ENCODE measurements around the gene PPP1R37.
"Not testable (repeated sequence)": the region's sequence is repeated elsewhere in the genome, so short reads cannot be mapped to it uniquely, and the experiment has no call there.

PPP1R37 gene

DNA sequence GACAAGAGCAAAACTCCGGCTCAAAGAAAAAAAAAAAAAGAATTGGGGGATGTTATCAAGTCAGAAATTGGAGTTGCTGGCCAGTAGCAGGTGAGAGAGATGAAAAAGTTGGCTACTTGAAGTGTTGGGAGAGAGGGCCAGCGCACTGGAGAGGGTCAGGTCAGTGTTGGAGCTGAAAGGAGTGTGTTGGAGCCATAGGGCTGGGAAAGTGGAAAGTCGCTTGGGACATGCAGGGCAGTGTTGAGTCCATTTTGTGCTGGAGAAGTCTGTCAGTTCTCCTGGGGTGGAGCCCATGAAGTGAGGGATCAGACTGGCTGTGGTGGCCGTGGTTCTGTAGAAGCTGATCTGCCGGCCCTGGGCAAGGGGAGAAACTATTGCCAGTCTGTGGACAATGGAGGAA lies 1.7 kb downstream of the PPP1R37 start:
- no peak for DNase-seq (ENCODE audit: insufficient read length, low spot score)
- FAIRE-seq = no peak

- FAIRE-seq = no peak
- no peak for DNase-seq (ENCODE audit: insufficient read length, low spot score)
These were observed 2.8 kb downstream of the PPP1R37 start for GRCh38 chr19:45095496-45096413.

- FAIRE-seq (no peak), DNase-seq (ENCODE audit: insufficient read length, low spot score) (no peak)
These were observed 3.7 kb downstream of the PPP1R37 start for GRCh38 chr19:45096700-45097099.

DNA sequence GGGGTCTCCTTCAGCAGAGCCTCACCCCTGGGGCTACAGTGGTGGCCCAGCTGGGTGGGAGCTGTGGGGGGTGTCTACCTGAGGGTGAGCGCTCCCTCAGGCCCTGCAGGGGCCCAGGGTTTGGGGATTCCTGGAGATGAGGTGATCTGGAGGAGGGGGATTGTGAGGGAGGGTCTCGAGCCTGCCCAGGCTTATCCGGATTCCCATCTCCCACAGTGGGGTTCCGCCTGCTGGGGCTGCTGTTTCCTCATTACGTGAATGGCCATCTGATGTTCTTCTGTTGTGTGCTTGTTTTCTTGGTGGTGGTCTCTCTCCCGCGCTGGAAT lies 4.4 kb downstream of the PPP1R37 start:
- DNase-seq (ENCODE audit: insufficient read length, low spot score) (no peak), FAIRE-seq (no peak)

DNA sequence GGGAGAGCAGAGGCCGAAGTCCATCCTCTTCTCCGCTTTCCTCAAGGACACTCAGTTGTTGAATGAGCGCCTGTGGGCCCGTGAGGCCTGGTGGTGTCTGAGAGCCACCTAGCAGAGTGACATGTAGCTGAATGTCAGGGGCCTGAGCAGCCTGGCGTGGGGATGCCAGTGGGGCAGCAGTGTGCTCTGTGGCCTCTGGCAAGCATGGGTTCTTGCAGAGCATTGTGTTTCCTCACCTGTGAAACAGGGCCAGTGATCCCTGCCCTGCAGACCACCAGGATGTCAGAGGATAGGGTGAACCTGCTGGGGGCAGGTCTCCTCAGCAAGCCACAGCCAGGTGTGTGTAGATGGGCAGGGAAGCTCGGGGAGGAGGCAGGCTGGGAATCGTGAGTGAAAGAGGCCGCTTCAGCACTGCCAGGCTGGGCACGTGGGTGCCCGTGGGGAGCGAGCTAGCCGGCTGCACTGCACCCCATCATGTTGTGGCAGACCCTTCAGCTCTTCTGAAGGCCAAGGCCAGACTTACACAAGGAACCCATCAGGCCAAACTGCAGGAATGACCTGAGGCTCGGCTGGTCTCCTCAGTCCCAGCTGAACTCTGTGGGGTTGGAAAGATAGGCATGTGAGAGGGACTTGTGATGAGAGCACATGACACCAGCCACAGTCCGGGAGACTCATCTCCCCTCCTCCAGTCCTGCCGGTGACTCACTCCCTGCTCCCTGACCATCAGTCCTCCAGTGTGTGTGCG lies 5.0 kb downstream of the PPP1R37 start:
- FAIRE-seq = peak; percentile 95
- DNase-seq (ENCODE audit: insufficient read length, low spot score) = peak; percentile 94

GRCh38 chr19:45098521-45099466 lies 5.8 kb downstream of the PPP1R37 start:
- DNase-seq (ENCODE audit: insufficient read length, low spot score) (no peak), FAIRE-seq (no peak)

DNA sequence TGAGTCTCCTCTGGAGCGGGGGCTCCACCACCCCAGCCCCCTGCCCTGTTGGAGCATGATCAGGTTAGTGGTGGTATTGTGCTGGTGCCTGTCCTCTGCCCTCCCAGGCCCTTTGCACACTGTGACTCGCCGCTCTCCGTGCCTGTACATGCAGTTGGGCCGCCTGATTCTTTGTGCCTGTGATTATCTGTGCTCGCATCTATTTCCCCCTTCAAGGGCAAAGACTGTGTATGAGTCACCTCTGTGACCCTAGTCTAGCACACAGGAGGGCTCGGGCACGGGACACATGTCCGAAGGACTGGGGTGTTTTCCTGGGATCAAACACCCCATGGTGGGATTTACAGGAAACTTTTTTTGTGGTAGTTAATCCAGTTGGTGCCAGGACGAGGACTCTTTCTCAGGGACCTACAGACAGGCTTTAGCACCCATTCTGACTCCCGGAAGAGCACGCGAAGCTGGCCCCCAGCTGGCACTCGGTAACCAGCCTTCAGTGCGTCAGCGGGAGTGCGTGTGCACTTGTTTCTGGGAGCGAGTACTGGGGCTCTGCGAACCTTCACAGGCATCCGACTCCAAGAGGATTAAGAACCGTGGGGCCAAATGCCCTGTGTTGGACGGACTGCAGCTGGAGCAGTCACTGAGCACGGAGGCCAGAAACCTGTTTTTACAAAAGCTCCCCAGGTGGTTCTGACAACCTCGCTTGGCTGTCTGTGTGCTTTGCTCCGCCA lies 6.7 kb downstream of the PPP1R37 start:
- DNase-seq (ENCODE audit: insufficient read length, low spot score) = no peak
- no peak for FAIRE-seq

GRCh38 chr19:45100201-45100600 lies 7.2 kb downstream of the PPP1R37 start:
- no peak for FAIRE-seq
- DNase-seq (ENCODE audit: insufficient read length, low spot score) = no peak

DNA sequence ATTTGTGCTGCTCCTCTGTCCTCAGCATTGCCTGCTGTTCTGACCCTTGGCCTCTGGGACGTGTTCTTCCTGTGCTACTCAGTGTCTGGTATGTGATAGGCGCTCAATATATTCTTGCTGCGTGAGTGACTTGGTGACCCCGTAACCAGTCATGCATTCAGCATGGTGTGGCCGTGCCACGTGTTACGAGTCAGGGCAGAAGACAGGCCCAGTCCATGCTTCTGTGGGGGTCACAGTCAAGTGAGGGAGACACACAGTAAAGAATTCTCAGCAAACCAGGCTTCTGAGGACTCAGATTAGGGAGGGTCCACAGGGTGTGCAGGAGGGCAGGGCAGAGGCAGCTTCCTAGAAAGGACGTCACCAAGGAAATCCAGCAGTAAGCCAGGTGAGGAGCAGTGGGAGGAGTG lies 7.9 kb downstream of the PPP1R37 start:
- DNase-seq (ENCODE audit: insufficient read length, low spot score) (no peak), FAIRE-seq (peak; percentile 49)

DNA sequence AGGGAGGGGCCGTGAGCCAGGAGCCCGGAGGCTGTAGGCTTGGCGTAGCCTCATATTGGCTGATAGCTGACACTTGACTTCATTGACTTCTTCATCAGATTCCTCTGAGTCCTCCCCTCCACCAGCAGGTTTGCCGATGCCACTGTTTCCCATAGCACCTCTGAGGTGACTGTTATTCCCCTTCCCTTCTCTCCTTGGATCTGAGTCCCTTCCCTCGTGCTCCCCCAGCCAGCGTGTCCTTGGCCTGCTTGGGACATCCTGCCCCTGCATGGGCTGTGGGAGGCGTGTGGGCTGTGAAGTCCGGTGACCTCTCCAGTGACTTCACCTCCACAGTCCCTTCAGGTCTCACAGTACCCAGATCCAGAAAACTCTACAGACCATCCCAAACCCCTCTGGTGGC lies 8.8 kb downstream of the PPP1R37 start:
- no peak for FAIRE-seq

DNA sequence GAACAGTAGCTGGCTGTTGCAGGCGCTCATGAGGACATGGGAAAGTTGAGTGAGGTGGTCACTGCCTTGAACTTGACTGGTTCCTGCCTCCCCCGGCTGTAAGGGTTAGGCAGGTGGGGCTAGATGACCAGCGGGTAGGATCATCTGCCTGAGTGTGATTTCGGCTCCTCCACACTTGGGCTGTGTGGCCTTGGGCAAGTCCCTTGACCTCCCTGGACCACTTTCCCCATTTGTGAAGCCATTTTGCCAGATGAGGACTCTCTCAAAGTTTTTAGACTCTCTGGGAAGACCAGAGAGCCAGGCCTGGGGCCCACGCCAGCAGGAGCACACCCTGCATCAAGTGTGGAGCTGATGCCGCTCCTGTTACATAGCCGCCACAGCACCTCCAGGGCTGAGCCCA lies 9.5 kb downstream of the PPP1R37 start:
- FAIRE-seq = no peak
- DNase-seq (ENCODE audit: insufficient read length, low spot score) = no peak

More for the DNA sequence above, 8.8 kb downstream of the PPP1R37 start:
- no peak for DNase-seq (ENCODE audit: insufficient read length, low spot score)

DNA sequence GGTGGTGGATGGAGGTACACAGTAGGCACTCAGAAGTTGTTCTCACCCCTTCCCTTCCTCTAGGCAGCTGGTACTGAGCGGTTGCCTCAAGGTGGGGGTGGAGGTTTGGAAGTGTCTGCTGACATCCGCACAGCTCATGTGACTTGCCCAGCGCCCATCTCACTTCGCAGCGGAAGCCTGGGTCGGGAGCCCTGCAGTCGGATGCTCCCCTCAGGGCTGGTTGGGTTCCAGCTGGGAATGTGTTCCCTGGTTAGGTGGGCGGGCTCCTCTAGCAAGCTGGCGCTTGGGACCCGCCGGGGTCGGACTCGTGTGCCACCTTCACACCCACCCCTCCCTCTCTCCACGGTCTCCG lies 10.2 kb downstream of the PPP1R37 start:
- FAIRE-seq = no peak

GRCh38 chr19:45103508-45104319 lies 10.7 kb downstream of the PPP1R37 start:
- DNase-seq (ENCODE audit: insufficient read length, low spot score) (no peak), FAIRE-seq (no peak)

More for the DNA sequence above, 10.2 kb downstream of the PPP1R37 start:
- DNase-seq (ENCODE audit: insufficient read length, low spot score) = no peak

- DNase-seq (ENCODE audit: insufficient read length, low spot score) = no peak
- FAIRE-seq = no peak
These were observed 11.8 kb downstream of the PPP1R37 start for GRCh38 chr19:45104658-45105349.

DNA sequence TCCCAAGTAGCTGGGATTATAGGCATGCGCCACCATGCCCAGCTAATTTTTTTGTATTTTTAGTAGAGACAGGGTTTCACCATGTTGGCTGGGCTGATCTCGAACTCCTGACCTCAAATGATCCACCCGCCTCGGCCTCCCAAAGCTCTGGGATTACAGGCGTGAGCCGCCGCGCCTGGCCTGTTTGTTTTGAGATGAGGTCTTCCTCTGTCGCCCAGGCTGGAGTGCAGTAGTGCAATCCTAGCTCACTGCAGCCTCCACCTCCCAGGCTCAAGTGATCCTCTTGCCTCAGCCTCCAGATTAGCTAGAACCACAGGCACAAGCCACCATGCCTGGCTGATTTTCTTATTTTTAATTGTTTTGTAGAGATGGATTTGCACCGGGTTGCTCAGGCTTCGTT lies 13.4 kb downstream of the PPP1R37 start:
- not testable (repeated sequence) for DNase-seq (ENCODE audit: insufficient read length, low spot score); FAIRE-seq

DNA sequence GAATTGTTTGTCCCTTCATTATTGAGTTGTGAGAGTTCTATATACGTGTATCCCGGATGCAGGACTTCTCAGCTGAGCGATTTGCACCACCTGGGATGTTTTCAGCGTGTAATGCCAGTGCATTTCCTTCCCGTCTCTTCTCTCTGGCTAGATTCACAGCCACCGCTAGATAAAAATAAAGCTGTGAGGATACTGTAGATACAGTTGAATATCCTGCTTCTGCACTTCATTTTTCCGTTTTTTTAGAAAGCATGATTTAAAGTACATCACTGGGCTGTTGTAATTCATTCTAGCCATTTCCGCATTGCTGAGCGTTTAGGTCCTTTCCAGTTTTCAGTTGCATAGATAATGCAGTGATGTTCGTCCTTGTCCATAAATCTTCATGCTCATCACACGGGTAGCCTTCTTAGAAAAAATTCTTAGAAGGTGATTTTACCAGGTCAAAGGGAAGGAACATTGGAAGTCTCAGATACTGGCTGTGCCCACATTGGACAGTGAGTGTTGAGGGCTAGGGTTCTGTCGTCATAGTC lies 14.7 kb downstream of the PPP1R37 start:
- no peak for FAIRE-seq

GRCh38 chr19:45110851-45111266 lies 17.9 kb downstream of the PPP1R37 start:
- DNase-seq (ENCODE audit: insufficient read length, low spot score) (no peak), FAIRE-seq (no peak)

More for the DNA sequence above, 14.7 kb downstream of the PPP1R37 start:
- no peak for DNase-seq (ENCODE audit: insufficient read length, low spot score)

DNA sequence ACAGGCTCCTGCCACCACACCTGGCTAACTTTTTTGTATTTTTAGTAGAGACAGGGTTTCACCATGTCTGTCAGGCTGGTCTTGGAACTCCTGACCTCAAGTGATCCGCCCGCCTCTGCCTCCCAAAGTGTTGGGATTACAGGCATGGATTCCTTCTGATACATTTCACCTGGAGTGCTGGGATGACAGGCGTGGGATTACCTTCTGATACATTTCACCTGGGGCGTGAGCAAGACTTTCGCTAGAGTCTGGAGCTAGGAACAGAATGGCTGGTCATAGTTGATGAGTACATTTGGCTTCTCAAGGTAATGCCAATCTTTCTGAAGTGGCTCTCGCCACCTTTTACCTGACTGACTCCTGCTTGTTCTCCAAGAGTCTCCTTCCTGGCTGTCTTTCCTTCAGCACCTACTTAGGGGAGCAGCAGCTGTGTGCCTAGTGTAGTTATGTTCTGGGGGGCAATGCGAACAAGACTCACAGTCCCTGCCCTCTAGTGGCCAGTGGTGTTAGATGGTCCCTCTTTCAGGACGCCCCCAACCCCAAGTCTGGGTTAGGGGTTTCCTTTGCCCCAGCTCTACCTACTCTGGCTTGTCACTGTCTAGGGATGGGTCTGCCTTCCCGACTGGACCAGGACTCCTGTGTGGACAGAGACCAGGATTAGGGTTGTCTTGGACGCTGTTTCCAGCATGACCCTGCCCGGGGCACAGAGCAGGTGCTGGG lies 19.3 kb downstream of the PPP1R37 start:
- DNase-seq (ENCODE audit: insufficient read length, low spot score) = no peak
- peak; percentile 51 for FAIRE-seq
